ENCODE measurements around the gene CUEDC1. TPM values are rescaled to one million over a fixed set of nuclear protein-coding genes. Genes with fewer than 3 reads are reported as not detected.

CUEDC1 gene
- total RNA-seq, 4 donors from 2014 or later, result 7.9 to 63.6 (median 18.8) TPM

DNA sequence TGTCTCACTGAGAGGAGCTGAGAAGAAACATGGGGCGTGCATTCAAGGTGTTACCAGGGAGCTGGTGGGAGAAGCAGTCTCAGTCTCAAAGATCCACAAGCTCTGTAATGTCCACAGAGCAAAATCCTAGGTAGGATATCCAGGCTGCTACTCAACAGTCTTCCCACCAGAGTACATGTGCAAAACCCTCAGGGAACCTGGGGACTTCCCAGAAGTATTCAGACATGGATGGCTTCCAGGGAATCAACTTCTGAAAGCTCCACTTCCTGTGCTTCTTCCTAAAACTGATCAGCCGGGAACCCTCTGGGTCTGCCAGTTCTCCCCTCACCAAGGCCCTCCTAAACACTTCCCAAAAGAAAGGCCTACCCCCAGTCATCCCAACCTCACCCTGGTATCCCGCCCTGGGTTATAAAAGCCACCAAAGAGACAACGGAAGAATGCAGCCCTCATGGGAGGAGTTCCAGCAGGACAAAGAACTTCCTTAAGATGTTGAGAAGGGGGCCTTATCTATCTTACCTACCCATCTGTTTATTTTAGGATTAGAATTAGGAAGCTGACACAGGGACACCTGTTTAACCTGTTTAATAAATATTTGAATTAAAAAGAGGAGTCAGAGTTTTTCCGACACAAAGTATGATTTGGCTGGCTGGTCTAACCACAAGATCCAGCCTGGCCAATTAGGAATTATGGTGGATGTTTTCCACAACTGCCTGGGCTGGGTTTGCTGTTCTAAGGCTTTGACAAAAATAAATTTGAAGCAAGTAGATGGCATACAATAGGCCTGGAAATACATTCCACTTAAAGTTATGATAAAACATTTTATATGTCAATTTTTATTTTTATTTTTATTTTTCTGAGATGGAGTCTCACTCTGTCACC is 37.0 kb downstream of the CUEDC1 start:
- Histone ChIP-seq H3K27ac (peak overlapping the region; percentile 91), H3K9me3 (no peaks in the 10 kb centered on the region), H3K36me3 (no peaks in the 10 kb centered on the region), H3K4me1 (peaks cover 6 to 12% of the 10 kb centered on the region in 2 donors), H3K27me3 (no peaks in the 10 kb centered on the region), H3K4me3 (no peak overlapping the region)
- no peak for DNase-seq
- intact Hi-C loops (cut with DNase I; ENCODE audit: low total_unique reads), result no loop called here
- TF ChIP-seq POLR2A (IDR thresholded peaks at IDR 0.05), result no peak

DNA sequence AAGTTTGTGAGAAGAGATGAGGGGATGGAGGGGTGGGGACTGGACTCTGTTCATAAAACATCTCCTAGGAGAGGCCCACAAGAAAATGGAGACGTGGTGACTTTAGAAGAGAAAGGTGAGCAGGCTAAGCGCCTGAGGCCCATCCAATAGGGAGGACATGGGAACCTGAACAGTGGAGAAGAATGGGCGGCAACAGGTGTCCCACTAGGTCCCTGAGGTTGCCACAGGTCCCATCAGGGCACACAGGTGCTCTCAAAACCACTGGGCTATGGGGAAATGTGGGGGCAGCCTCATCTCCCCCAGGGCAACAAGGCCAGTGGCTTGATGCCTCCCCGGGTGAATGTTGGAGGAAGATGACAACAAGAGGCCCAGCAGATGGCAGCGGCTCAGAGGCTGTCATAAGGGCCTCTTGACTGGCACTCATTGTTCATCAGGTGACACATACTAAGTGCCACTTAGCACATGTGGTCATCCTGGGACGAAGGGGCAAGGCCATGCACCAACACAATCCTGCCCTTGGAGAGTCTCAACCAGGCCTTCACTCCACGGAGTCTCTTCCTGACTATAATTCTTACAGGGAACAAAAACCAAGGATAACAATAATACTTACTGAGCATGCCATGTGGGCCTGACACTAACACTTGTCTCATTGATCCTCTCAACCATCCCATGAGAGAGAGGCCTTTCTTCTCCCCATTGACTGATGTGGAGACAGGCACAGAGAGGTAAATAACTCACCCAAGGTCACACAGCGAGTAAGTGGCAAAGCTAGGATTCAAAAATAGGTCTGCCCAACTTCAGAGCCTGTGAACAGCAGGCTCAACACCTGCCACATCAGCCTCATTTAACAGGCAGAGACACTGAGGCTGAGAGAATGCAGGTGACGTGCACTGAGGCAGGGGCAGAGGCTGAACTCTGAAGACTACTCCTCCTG is 38.0 kb downstream of the CUEDC1 start:
- Histone ChIP-seq H3K9me3 (no peaks in the 10 kb centered on the region), H3K27ac (peak overlapping the region; percentile 91), H3K4me1 (peaks cover 12 to 13% of the 10 kb centered on the region in 2 donors), H3K27me3 (no peaks in the 10 kb centered on the region), H3K36me3 (no peaks in the 10 kb centered on the region), H3K4me3 (no peak overlapping the region)
- no peak for DNase-seq
- no peak for TF ChIP-seq POLR2A (IDR thresholded peaks at IDR 0.05)
- TF ChIP-seq, protein P1, sequence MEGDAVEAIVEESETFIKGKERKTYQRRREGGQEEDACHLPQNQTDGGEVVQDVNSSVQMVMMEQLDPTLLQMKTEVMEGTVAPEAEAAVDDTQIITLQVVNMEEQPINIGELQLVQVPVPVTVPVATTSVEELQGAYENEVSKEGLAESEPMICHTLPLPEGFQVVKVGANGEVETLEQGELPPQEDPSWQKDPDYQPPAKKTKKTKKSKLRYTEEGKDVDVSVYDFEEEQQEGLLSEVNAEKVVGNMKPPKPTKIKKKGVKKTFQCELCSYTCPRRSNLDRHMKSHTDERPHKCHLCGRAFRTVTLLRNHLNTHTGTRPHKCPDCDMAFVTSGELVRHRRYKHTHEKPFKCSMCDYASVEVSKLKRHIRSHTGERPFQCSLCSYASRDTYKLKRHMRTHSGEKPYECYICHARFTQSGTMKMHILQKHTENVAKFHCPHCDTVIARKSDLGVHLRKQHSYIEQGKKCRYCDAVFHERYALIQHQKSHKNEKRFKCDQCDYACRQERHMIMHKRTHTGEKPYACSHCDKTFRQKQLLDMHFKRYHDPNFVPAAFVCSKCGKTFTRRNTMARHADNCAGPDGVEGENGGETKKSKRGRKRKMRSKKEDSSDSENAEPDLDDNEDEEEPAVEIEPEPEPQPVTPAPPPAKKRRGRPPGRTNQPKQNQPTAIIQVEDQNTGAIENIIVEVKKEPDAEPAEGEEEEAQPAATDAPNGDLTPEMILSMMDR (IDR thresholded peaks at IDR 0.05), result no peak
- intact Hi-C loops (cut with DNase I; ENCODE audit: low total_unique reads), result no loop called here

DNA sequence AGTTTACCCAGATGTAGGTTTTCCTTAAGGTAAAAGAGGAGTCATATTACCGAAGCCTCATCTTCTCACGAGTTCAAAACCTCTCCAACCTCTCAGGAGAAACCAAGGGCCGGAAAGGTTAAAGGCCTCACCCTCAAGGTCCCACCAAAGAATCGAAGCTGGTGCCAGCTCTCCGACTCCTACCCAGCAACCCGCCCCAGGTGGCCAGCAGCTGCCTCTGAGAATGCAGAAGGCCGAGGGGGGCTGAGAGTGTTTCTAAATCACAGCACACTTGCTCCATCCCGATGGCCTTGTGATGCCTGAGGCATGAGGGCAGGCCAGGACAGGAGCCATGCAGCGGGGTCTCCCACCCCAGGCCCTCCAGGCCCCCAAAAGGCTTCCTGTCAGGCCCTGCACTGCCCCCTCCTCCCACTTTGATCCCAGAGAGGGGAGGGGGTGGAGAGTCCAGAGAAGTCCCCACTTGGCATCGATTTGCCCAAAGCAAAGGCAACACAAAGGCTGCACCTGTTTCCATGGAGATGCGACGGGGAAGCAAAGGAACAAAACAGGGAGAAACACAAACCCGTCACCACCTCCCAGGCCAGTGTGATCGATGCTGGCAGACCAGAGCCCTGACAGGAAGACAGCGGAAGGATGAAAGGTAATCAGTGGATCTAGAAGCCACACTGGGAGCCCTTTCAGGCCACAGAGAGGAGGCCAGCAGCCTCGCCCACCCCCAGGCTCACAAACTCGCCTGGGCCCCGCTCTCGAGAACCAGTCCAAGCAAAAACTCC is 39.0 kb downstream of the CUEDC1 start:
- no peak for DNase-seq
- Histone ChIP-seq H3K4me1 (peaks cover 7 to 12% of the 10 kb centered on the region in 2 donors), H3K36me3 (no peaks in the 10 kb centered on the region), H3K4me3 (no peak overlapping the region), H3K27ac (peak overlapping the region; percentile 67 to 91), H3K9me3 (no peaks in the 10 kb centered on the region), H3K27me3 (no peaks in the 10 kb centered on the region)
- intact Hi-C loops (cut with DNase I; ENCODE audit: low total_unique reads), result no loop called here
- TF ChIP-seq, protein P1 (IDR thresholded peaks at IDR 0.05), result no peak
- TF ChIP-seq POLR2A (IDR thresholded peaks at IDR 0.05), result no peak

DNA sequence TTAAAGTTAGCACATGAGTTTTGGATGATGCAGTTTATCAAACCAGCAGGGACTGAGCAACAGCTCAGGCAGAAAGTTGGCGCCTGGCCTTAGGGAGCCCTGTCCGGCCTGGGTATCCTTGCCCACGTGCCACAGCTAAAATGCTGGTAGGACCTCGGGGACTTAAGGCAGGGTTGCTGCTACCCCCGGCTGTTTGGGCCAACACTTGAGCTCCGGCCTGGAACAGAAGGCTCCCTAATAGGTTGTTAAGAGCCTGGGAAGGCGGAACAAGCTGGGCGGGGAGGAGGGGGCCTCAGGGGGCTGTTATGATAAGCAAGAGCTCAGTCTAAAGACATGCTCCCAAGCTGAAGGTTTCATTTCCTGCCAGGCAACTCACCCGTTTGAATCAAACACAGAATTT is 39.7 kb downstream of the CUEDC1 start:
- Histone ChIP-seq H3K4me1 (peaks cover 7 to 12% of the 10 kb centered on the region in 2 donors), H3K27me3 (no peaks in the 10 kb centered on the region), H3K4me3 (no peak overlapping the region), H3K9me3 (no peaks in the 10 kb centered on the region), H3K27ac (peak overlapping the region; percentile 67 to 91), H3K36me3 (no peaks in the 10 kb centered on the region)
- DNase-seq, result no peak
- TF ChIP-seq, protein P1 (IDR thresholded peaks at IDR 0.05), result no peak
- TF ChIP-seq POLR2A (IDR thresholded peaks at IDR 0.05), result no peak
- intact Hi-C loops (cut with DNase I; ENCODE audit: low total_unique reads), result no loop called here
